GM06990 (cell line): ENCODE data around the gene CLNK.

ENCODE experiments used
- DNase-seq: peaks from one replicate; pipeline ENCODE4 v3.0.0-alpha.2; 2011; ENCODE audit not compliant: insufficient read length; ENCODE audit errors: extremely low read depth
- H3K27me3 ChIP-seq: replicated peaks from 2 replicates; pipeline ENCODE4 v1.6.0; 2011; ENCODE audit warnings: low read length; ENCODE audit not compliant: control insufficient read depth, insufficient read depth
- H3K36me3 ChIP-seq: 2 replicates; pipeline ENCODE4 v1.5.1; 2011; ENCODE audit warnings: low read length; ENCODE audit not compliant: control insufficient read depth, insufficient read depth
- H3K4me3 ChIP-seq: replicated peaks from 2 replicates; pipeline ENCODE4 v1.5.1; 2011; ENCODE audit warnings: low read depth, mild to moderate bottlenecking, control low read depth, low read length
- TF ChIP-seq, protein P1 (sequence below): IDR thresholded peaks from 2 replicates; pipeline ENCODE4 v1.5.1; 2011; ENCODE audit warnings: low read length, control low read depth, mild to moderate bottlenecking, inconsistent platforms; ENCODE audit not compliant: insufficient read depth, poor library complexity, severe bottlenecking

The CLNK gene

DNA sequence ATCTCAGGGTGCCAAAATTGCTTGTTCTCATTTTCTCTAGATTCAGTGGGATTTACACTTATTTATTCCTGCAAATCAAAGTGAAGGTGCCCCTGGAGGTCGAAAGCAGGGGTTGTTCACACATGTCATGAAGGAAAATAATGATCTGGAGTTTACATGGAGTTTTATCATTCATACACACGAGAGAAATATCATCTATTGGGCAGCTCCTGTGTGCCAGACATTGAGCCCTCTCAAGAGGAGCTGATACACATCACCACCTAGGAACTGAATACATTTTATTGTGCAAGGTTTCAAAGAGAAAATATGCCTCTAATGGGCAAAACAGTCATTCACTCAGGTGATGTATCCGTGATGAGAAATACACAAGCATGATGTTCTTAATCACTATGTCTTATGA lies 23.5 kb downstream of the CLNK start:
- TF ChIP-seq, protein P1, sequence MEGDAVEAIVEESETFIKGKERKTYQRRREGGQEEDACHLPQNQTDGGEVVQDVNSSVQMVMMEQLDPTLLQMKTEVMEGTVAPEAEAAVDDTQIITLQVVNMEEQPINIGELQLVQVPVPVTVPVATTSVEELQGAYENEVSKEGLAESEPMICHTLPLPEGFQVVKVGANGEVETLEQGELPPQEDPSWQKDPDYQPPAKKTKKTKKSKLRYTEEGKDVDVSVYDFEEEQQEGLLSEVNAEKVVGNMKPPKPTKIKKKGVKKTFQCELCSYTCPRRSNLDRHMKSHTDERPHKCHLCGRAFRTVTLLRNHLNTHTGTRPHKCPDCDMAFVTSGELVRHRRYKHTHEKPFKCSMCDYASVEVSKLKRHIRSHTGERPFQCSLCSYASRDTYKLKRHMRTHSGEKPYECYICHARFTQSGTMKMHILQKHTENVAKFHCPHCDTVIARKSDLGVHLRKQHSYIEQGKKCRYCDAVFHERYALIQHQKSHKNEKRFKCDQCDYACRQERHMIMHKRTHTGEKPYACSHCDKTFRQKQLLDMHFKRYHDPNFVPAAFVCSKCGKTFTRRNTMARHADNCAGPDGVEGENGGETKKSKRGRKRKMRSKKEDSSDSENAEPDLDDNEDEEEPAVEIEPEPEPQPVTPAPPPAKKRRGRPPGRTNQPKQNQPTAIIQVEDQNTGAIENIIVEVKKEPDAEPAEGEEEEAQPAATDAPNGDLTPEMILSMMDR: no peak
- Histone ChIP-seq H3K27me3 (no peaks in the 10 kb centered on the region), H3K4me3 (no peak overlapping the region), H3K36me3 (no peaks in the 10 kb centered on the region)
- DNase-seq: no peak

DNA sequence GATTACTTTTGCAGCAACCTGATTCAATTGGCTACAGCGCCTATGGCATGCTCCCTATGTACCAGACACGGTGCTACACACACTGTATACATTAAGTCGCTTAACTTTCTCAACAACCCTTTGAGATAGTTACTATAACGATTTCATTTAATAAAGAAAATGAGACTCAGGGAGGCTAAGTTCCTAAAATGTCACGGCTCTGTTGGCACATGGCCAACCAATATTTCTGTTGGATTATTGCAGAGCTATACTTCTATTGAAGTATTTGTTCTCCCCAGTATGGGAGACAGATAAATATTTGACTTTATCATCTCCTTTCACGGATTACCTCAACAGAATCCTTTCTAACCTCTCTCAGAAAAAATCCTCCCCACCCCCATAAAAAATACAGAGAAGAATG lies 25.3 kb downstream of the CLNK start:
- H3K36me3 ChIP-seq: no peaks in the 10 kb centered on the region
- TF ChIP-seq, protein P1: no peak
- H3K27me3 ChIP-seq: no peaks in the 10 kb centered on the region
- no peak for DNase-seq
- H3K4me3 ChIP-seq: no peak overlapping the region

DNA sequence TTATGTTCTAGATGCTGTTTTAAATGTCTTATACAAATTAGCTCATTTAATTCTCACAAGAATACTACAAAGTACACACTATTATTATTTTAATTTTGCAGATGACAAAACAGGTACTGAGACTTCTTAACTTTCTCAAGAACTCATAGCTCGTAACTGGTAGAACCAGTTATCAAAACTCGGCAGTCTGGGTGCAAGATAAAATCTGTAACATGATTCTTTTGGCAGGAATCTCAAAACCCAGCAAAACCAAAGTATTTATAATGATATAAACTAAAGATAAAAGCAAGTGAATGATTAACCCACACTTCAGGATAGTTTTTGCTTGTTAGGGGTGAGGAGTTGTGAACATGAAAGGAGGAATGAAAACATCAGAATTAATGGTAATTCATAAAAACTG lies 27.6 kb downstream of the CLNK start:
- TF ChIP-seq, protein P1: no peak
- DNase-seq: no peak
- no peaks in the 10 kb centered on the region for H3K27me3 ChIP-seq
- no peaks in the 10 kb centered on the region for H3K36me3 ChIP-seq
- no peak overlapping the region for H3K4me3 ChIP-seq

DNA sequence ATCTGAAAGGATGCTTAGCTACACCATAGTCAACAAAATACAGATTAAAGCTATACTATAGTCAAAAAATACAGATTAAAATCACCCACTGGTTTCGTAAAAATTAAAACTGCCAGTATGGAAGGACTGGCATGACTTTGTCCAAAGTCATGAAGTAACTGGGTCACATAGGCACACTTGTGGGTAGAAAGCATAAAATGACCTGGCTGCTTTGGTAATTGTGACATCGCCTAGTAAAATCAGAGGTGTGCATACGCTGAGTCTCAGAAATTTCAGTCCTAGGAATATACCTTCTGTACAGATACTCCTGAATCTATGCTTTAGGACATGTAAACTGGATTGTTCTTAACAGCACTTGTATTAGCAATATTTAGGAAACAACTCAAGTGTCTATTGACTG lies 28.1 kb downstream of the CLNK start:
- TF ChIP-seq, protein P1: no peak
- no peaks in the 10 kb centered on the region for H3K36me3 ChIP-seq

DNA sequence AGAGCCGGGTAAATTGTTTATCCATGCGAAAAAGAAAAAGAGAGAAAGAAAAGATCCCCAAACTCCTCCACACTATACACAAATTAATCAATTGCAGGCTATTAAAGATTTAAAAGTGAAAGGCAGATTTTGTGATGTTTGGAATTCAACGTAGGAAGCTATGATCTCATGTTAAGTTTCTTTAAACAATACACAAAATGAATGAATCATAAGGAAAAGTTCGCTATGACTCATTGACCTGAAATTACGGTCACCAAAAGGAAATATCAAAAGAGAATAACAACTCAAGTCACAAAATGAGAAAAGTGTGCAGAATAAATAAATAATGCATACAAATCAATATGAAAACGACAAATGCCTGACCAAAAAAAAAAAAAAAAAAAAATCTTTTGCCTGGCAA lies 28.6 kb downstream of the CLNK start:
- Histone ChIP-seq H3K36me3 (no peaks in the 10 kb centered on the region), H3K27me3 (no peaks in the 10 kb centered on the region), H3K4me3 (no peak overlapping the region)
- no peak for DNase-seq
- TF ChIP-seq, protein P1: no peak

More for the DNA sequence above, 28.1 kb downstream of the CLNK start:
- Histone ChIP-seq H3K4me3 (no peak overlapping the region), H3K27me3 (no peaks in the 10 kb centered on the region)
- DNase-seq: no peak

DNA sequence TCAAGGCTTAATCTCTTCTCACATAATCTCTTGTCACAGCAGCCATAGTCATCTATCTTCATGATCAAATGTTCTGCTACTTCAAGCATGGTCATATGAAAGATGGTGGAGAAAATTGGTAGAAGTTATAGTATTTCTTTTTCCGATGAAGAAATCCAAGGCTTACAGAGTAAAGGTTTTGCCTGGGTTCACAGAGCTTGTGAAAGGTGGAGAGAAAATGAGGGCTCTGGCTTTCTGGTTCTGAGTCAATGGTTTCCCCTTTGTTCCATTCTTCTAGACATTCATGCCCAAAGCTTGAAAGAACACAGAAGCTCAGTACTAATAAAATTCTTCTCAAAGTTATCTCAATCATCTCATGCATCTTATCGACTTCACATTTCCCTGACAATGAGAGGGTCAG lies 36.1 kb downstream of the CLNK start:
- Histone ChIP-seq H3K36me3 (no peaks in the 10 kb centered on the region), H3K27me3 (no peaks in the 10 kb centered on the region), H3K4me3 (no peak overlapping the region)
- DNase-seq: no peak
- TF ChIP-seq, protein P1: no peak
